ENCODE data around the gene LMAN2L.

The LMAN2L gene

GRCh38 chr2:96694816-96695455 lies 44.9 kb downstream of the LMAN2L start:
- Histone ChIP-seq H2BK120ac (ENCODE audit: low read depth, low read length) (no peak overlapping the region), H3K4me2 (ENCODE audit: low read length) (no peak overlapping the region), H3K27me3 (ENCODE audit: insufficient read depth, low read length, poor library complexity) (no peaks in the 10 kb centered on the region), H2AK5ac (ENCODE audit: low read length) (no peak overlapping the region), H3K4me3 (ENCODE audit: low read length) (no peak overlapping the region), H3K23ac (ENCODE audit: low read length) (no peak overlapping the region), H3K18ac (ENCODE audit: low read length) (no peak overlapping the region), H3K79me1 (ENCODE audit: low read length) (no peaks in the 10 kb centered on the region), H2BK15ac (replicated peaks; ENCODE audit: low read depth) (no peak overlapping the region), H3K36me3 (ENCODE audit: control insufficient read depth, insufficient read depth, low read length) (no peaks in the 10 kb centered on the region), H3K4ac (ENCODE audit: low read depth, low read length) (no peak overlapping the region), H3K27ac (ENCODE audit: low read depth, low read length) (no peak overlapping the region), H2BK5ac (ENCODE audit: low read length) (no peak overlapping the region), H3K79me2 (ENCODE audit: control insufficient read depth, insufficient read depth, low read length) (no peaks in the 10 kb centered on the region), H4K5ac (ENCODE audit: low read length) (no peak overlapping the region), H4K8ac (ENCODE audit: low read depth, low read length) (no peak overlapping the region), H3K56ac (ENCODE audit: low read length) (no peak overlapping the region), H3K4me1 (ENCODE audit: control insufficient read depth, low read depth, low read length) (no peaks in the 10 kb centered on the region), H3K9ac (ENCODE audit: low read length) (no peak overlapping the region)
- WGBS (ENCODE audit: extremely low coverage, insufficient coverage, low lambda C conversion rate) = no CpG with 5 or more reads among the region's 13 CpGs
- no peak for DNase-seq

GRCh38 chr2:96694279-96694678 lies 45.6 kb downstream of the LMAN2L start:
- Histone ChIP-seq H3K4ac (ENCODE audit: low read depth, low read length) (no peak overlapping the region), H3K36me3 (ENCODE audit: control insufficient read depth, insufficient read depth, low read length) (no peaks in the 10 kb centered on the region), H3K23ac (ENCODE audit: low read length) (no peak overlapping the region), H3K79me1 (ENCODE audit: low read length) (no peaks in the 10 kb centered on the region), H3K18ac (ENCODE audit: low read length) (no peak overlapping the region), H2BK5ac (ENCODE audit: low read length) (no peak overlapping the region), H4K8ac (ENCODE audit: low read depth, low read length) (no peak overlapping the region), H2BK15ac (replicated peaks; ENCODE audit: low read depth) (no peak overlapping the region), H2AK5ac (ENCODE audit: low read length) (no peak overlapping the region), H3K27ac (ENCODE audit: low read depth, low read length) (no peak overlapping the region), H3K4me1 (ENCODE audit: control insufficient read depth, low read depth, low read length) (no peaks in the 10 kb centered on the region), H3K27me3 (ENCODE audit: insufficient read depth, low read length, poor library complexity) (no peaks in the 10 kb centered on the region), H3K9ac (ENCODE audit: low read length) (no peak overlapping the region), H3K56ac (ENCODE audit: low read length) (no peak overlapping the region), H3K4me3 (ENCODE audit: low read length) (no peak overlapping the region), H2BK120ac (ENCODE audit: low read depth, low read length) (no peak overlapping the region), H4K5ac (ENCODE audit: low read length) (no peak overlapping the region), H3K4me2 (ENCODE audit: low read length) (no peak overlapping the region), H3K79me2 (ENCODE audit: control insufficient read depth, insufficient read depth, low read length) (no peaks in the 10 kb centered on the region)
- no CpG with 5 or more reads among the region's 8 CpGs for WGBS (ENCODE audit: extremely low coverage, insufficient coverage, low lambda C conversion rate)
- DNase-seq = no peak

GRCh38 chr2:96693286-96694200 lies 46.3 kb downstream of the LMAN2L start:
- no peaks in the 10 kb centered on the region for H3K4me1 ChIP-seq (ENCODE audit: control insufficient read depth, low read depth, low read length)
- no peaks in the 10 kb centered on the region for H3K79me2 ChIP-seq (ENCODE audit: control insufficient read depth, insufficient read depth, low read length)
- no peaks in the 10 kb centered on the region for H3K36me3 ChIP-seq (ENCODE audit: control insufficient read depth, insufficient read depth, low read length)
- H4K5ac ChIP-seq (ENCODE audit: low read length) = no peak overlapping the region
- H3K56ac ChIP-seq (ENCODE audit: low read length) = no peak overlapping the region
- no peak for DNase-seq
- H4K8ac ChIP-seq (ENCODE audit: low read depth, low read length) = no peak overlapping the region
- no peaks in the 10 kb centered on the region for H3K27me3 ChIP-seq (ENCODE audit: insufficient read depth, low read length, poor library complexity)
- no peak overlapping the region for H2BK15ac ChIP-seq (replicated peaks; ENCODE audit: low read depth)
- no peak overlapping the region for H2BK120ac ChIP-seq (ENCODE audit: low read depth, low read length)
- no peak overlapping the region for H3K27ac ChIP-seq (ENCODE audit: low read depth, low read length)
- no peak overlapping the region for H3K9ac ChIP-seq (ENCODE audit: low read length)
- no peak overlapping the region for H3K4me3 ChIP-seq (ENCODE audit: low read length)
- H3K23ac ChIP-seq (ENCODE audit: low read length) = no peak overlapping the region
- no CpG with 5 or more reads among the region's 14 CpGs for WGBS (ENCODE audit: extremely low coverage, insufficient coverage, low lambda C conversion rate)
- H3K79me1 ChIP-seq (ENCODE audit: low read length) = no peaks in the 10 kb centered on the region
- H2AK5ac ChIP-seq (ENCODE audit: low read length) = no peak overlapping the region
- H3K4ac ChIP-seq (ENCODE audit: low read depth, low read length) = no peak overlapping the region
- H3K18ac ChIP-seq (ENCODE audit: low read length) = no peak overlapping the region
- H2BK5ac ChIP-seq (ENCODE audit: low read length) = no peak overlapping the region
- H3K4me2 ChIP-seq (ENCODE audit: low read length) = no peak overlapping the region

- no peak overlapping the region for H2BK15ac ChIP-seq (replicated peaks; ENCODE audit: low read depth)
These were observed 47.5 kb downstream of the LMAN2L start for GRCh38 chr2:96692094-96692971.

GRCh38 chr2:96691022-96691612 lies 48.7 kb downstream of the LMAN2L start:
- Histone ChIP-seq H2BK5ac (ENCODE audit: low read length) (no peak overlapping the region), H2BK15ac (replicated peaks; ENCODE audit: low read depth) (no peak overlapping the region), H3K4ac (ENCODE audit: low read depth, low read length) (no peak overlapping the region), H4K5ac (ENCODE audit: low read length) (no peak overlapping the region), H3K9ac (ENCODE audit: low read length) (no peak overlapping the region), H3K56ac (ENCODE audit: low read length) (no peak overlapping the region), H3K4me2 (ENCODE audit: low read length) (no peak overlapping the region), H2BK120ac (ENCODE audit: low read depth, low read length) (no peak overlapping the region), H2AK5ac (ENCODE audit: low read length) (no peak overlapping the region), H3K23ac (ENCODE audit: low read length) (no peak overlapping the region), H3K79me1 (ENCODE audit: low read length) (no peaks in the 10 kb centered on the region), H3K36me3 (ENCODE audit: control insufficient read depth, insufficient read depth, low read length) (no peaks in the 10 kb centered on the region), H3K4me3 (ENCODE audit: low read length) (no peak overlapping the region), H3K79me2 (ENCODE audit: control insufficient read depth, insufficient read depth, low read length) (no peaks in the 10 kb centered on the region), H3K27me3 (ENCODE audit: insufficient read depth, low read length, poor library complexity) (no peaks in the 10 kb centered on the region), H4K8ac (ENCODE audit: low read depth, low read length) (no peak overlapping the region), H3K4me1 (ENCODE audit: control insufficient read depth, low read depth, low read length) (no peaks in the 10 kb centered on the region), H3K27ac (ENCODE audit: low read depth, low read length) (no peak overlapping the region), H3K18ac (ENCODE audit: low read length) (no peak overlapping the region)
- DNase-seq = no peak
- no CpG with 5 or more reads among the region's 30 CpGs for WGBS (ENCODE audit: extremely low coverage, insufficient coverage, low lambda C conversion rate)

More at GRCh38 chr2:96692094-96692971, 47.5 kb downstream of the LMAN2L start:
- Histone ChIP-seq H3K4me1 (ENCODE audit: control insufficient read depth, low read depth, low read length) (no peaks in the 10 kb centered on the region), H2BK5ac (ENCODE audit: low read length) (no peak overlapping the region), H3K4ac (ENCODE audit: low read depth, low read length) (no peak overlapping the region), H3K4me2 (ENCODE audit: low read length) (no peak overlapping the region), H4K8ac (ENCODE audit: low read depth, low read length) (no peak overlapping the region), H2AK5ac (ENCODE audit: low read length) (no peak overlapping the region), H3K9ac (ENCODE audit: low read length) (no peak overlapping the region), H3K27me3 (ENCODE audit: insufficient read depth, low read length, poor library complexity) (no peaks in the 10 kb centered on the region), H3K79me1 (ENCODE audit: low read length) (no peaks in the 10 kb centered on the region), H3K18ac (ENCODE audit: low read length) (no peak overlapping the region), H3K23ac (ENCODE audit: low read length) (no peak overlapping the region), H2BK120ac (ENCODE audit: low read depth, low read length) (no peak overlapping the region), H3K4me3 (ENCODE audit: low read length) (no peak overlapping the region), H3K56ac (ENCODE audit: low read length) (no peak overlapping the region), H3K79me2 (ENCODE audit: control insufficient read depth, insufficient read depth, low read length) (no peaks in the 10 kb centered on the region), H3K36me3 (ENCODE audit: control insufficient read depth, insufficient read depth, low read length) (no peaks in the 10 kb centered on the region), H3K27ac (ENCODE audit: low read depth, low read length) (no peak overlapping the region), H4K5ac (ENCODE audit: low read length) (no peak overlapping the region)
- DNase-seq = no peak
- WGBS (ENCODE audit: extremely low coverage, insufficient coverage, low lambda C conversion rate) = no CpG with 5 or more reads among the region's 14 CpGs

All from mesendoderm (in vitro differentiated cells).